Endothelial cell (in vitro differentiated cells): Measurements from ENCODE around the gene TIMP3. TPM values are rescaled to one million over a fixed set of nuclear protein-coding genes. Genes with fewer than 3 reads are reported as not detected.
A peak's percentile ranks its signal among the peaks of the same experiment; 100 is the strongest.

Experiments
- DNase-seq: peaks from one replicate; pipeline ENCODE4 v3.0.0; 2021; ENCODE audit warnings: low spot score
- H3K27ac Mint-ChIP-seq: one replicate; pipeline ENCODE4 v1.8.0; 2021; ENCODE audit warnings: mixed read lengths, inconsistent platforms; ENCODE audit not compliant: unreplicated experiment
- H3K27me3 Mint-ChIP-seq: one replicate; pipeline ENCODE4 v1.8.0; 2021; ENCODE audit warnings: mild to moderate bottlenecking, moderate library complexity, mixed read lengths, inconsistent platforms; ENCODE audit not compliant: unreplicated experiment
- H3K36me3 Mint-ChIP-seq: one replicate; pipeline ENCODE4 v1.8.0; 2021; ENCODE audit warnings: mild to moderate bottlenecking, low read depth, mixed read lengths, inconsistent platforms; ENCODE audit not compliant: unreplicated experiment
- H3K4me1 Mint-ChIP-seq: one replicate; pipeline ENCODE4 v1.8.0; 2021; ENCODE audit warnings: mild to moderate bottlenecking, mixed read lengths, inconsistent platforms; ENCODE audit not compliant: unreplicated experiment
- H3K4me3 Mint-ChIP-seq: one replicate; pipeline ENCODE4 v1.8.0; 2021; ENCODE audit warnings: mild to moderate bottlenecking, mixed read lengths, inconsistent platforms; ENCODE audit not compliant: unreplicated experiment
- H3K9me3 Mint-ChIP-seq: one replicate; pipeline ENCODE4 v1.8.0; 2021; ENCODE audit warnings: mixed read lengths, inconsistent platforms; ENCODE audit not compliant: unreplicated experiment
- CTCF ChIP-seq: fragments of 200-600 bp; sonication (generic); IDR thresholded peaks from one replicate; pipeline ENCODE4 v1.5.0; 2021; ENCODE audit warnings: antibody characterized with exemption; ENCODE audit not compliant: unreplicated experiment
- total RNA-seq: library from RNA; stranded (reverse); fragmentation: NEBNext Ultra II Directional; extraction: Animal tissue kit (Norgen Biotek cat#: 25700); gene quantifications from one replicate; pipeline ENCODE4 v1.2.1, GENCODE V29; 2021; ENCODE audit not compliant: unreplicated experiment

TIMP3 gene
- total RNA-seq, 1 donor from 2014 or later, result 73.5 TPM

- Mint-ChIP-seq H3K27ac (peak overlapping the region; percentile 64), H3K9me3 (no peaks in the 10 kb centered on the region), H3K4me1 (peaks cover 45% of the 10 kb centered on the region), H3K36me3 (peaks cover 21% of the 10 kb centered on the region), H3K27me3 (peaks cover 5% of the 10 kb centered on the region), H3K4me3 (peak overlapping the region; percentile 31)
- TF ChIP-seq CTCF, result no peak
- DNase-seq, result no peak
Observed at GRCh38 chr22:32819120-32819519, 17.6 kb downstream of the TIMP3 start.

DNA sequence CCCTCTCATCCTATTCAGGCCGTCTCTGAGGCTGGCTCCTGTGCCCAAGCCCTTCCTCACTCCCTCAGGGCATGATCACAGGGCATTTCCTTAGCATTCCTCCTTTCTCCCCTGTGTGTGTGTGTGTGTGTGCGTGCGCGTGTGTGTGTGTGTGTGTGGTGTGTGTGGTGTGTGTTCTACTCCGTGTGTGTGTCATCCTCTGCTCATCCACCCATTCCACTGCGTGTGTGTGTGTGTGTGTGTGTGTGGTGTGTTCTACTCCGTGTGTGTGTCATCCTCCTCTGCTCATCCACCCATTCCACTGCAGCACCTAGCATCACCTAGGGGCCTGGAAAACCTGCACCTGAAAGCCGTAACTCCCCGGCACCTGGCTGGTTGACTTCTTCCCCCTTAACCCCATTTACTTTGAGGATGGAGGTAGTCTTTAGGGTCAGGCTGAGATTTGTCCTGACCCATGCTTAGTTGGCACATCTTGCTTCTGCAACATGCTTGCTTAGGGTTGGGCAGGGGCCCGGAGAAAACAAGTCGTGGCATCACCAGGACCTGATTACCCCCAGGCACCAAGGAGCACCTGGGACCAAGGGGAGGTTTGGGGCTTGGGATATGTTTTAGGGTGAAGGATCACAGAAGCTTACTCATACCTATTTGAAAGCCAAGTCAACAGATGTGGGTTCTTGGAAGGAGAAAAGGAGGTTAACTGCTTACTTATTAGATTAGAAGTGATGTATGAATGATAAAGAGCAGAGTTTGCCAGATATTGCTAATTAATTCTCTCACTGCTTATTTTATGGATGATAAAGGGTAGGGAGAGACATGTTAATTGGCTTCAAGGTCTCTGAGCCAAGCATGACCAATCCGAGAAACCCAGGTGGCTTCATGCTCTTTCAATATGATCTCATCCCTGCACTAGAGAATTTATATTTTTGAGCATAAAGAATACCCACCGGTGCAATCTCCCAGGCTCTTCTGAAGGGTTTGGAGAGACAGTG is 18.9 kb downstream of the TIMP3 start:
- Mint-ChIP-seq H3K4me1 (peaks cover 53% of the 10 kb centered on the region), H3K9me3 (no peaks in the 10 kb centered on the region), H3K4me3 (no peak overlapping the region), H3K36me3 (peaks cover 27% of the 10 kb centered on the region), H3K27ac (no peak overlapping the region), H3K27me3 (peaks cover 5% of the 10 kb centered on the region)
- no peak for TF ChIP-seq CTCF
- no peak for DNase-seq

DNA sequence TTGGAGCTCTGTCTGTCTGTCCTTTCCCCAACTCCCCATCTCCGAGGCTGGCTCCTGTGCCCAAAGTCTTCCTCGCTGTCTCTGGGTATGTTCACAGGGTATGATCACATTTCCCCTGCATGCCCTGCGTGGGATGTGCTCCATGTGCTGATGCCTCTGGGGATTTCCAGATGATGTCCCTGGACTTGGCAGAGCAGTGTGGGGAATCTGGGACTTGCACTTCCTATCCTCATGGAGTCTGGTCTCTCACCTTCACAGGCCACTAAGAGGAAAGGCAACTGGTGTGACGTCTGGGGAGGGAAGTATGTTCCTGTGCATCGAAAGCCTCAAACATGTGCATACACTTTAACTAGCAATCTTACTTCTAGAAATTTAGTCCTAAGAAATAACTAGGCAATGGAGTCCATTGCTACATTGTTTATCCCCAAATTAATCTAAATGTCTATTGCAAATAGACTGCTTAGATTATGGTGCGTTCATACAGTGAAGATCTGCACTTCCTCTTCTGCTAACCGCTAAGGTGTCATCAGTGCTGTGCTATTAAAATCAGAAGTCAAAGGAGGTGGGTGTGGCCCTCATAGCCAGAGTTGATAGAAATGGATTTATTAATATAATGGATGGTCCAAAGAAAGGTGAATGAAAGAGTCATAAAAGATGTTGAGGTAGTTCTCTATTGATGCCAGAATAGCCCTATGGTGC is 20.8 kb downstream of the TIMP3 start:
- no peak overlapping the region for H3K4me3 Mint-ChIP-seq
- H3K4me1 Mint-ChIP-seq, result peaks cover 53% of the 10 kb centered on the region
- no peak overlapping the region for H3K27ac Mint-ChIP-seq
- no peak for DNase-seq
- H3K27me3 Mint-ChIP-seq, result peaks cover 4% of the 10 kb centered on the region
- H3K36me3 Mint-ChIP-seq, result peaks cover 25% of the 10 kb centered on the region
- H3K9me3 Mint-ChIP-seq, result no peaks in the 10 kb centered on the region
- no peak for TF ChIP-seq CTCF

GRCh38 chr22:32823024-32823730 is 21.7 kb downstream of the TIMP3 start:
- peak; percentile 48 for DNase-seq

More at GRCh38 chr22:32823024-32823730, 21.7 kb downstream of the TIMP3 start:
- TF ChIP-seq CTCF, result peak; percentile 36
- Mint-ChIP-seq H3K36me3 (peaks cover 24% of the 10 kb centered on the region), H3K27me3 (no peaks in the 10 kb centered on the region), H3K9me3 (no peaks in the 10 kb centered on the region), H3K4me3 (no peak overlapping the region), H3K4me1 (peaks cover 53% of the 10 kb centered on the region), H3K27ac (no peak overlapping the region)
